ENCODE results near the gene PLCH1.

DNA sequence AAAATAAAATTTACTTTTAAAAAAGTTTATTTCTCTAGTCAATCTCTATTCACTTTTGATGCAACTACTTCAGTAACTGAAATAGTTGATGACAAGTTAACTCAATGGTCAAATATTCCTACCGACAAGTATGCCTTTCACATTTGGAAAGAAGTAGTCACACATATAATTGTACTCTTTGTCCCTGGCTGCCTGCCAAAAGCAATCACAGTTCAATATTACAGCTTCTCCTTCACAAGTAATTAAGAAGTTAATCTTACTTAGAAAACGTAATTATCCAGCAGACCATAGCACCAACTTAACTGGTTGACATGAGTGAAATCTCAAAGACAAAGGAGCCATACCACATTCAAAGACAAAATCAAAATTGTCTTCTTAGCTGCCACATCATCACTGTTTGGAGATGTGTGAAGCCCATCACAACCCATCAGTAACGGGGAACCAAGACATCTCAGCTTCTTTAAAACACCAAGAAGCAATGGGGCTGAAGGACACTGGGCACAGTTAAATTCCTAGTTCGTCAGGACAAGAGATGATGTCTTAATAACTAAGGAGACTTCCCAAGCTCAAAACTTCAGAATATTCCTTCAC is 86.1 kb downstream of the PLCH1 start:
- TF ChIP-seq CTCF (IDR thresholded peaks at IDR 0.05; ENCODE audit: low read depth, low read length) (no peak), EZH2phosphoT487 (IDR thresholded peaks at IDR 0.05; ENCODE audit: low read depth) (no peak)
